Measurements from ENCODE around the gene ETV4. TPM values are rescaled to one million over a fixed set of nuclear protein-coding genes. Genes with fewer than 3 reads are reported as not detected.

ETV4 gene
- total RNA-seq, 1 experiment from 2014 or later, result 85.6 TPM

- H3K27me3 Mint-ChIP-seq (ENCODE audit: unreplicated experiment), result no peaks in the 10 kb centered on the region
- no peak for TF ChIP-seq CTCF (IDR thresholded peaks at IDR 0.05; ENCODE audit: unreplicated experiment)
- intact Hi-C loops (cut with micrococcal nuclease; ENCODE audit: unreplicated experiment), result no loop called here
- BruUV-seq (replicated peaks), result TSS peak; percentile 16
- CTCF ChIA-PET, result interaction anchor here (0.6 to 0.9 kb wide), 3 partner anchors 26 to 151 kb away, joined by 3 to 5 read pairs (median 3); no protein-coding TSS in a partner anchor
- peaks cover 66% of the 10 kb centered on the region for H3K36me3 Mint-ChIP-seq (ENCODE audit: insufficient read depth, unreplicated experiment)
- H3K9me3 Mint-ChIP-seq (ENCODE audit: low read depth, unreplicated experiment), result no peaks in the 10 kb centered on the region
- no peak for DNase-seq
- H3K4me1 Mint-ChIP-seq (ENCODE audit: low read depth, unreplicated experiment), result peaks cover 11% of the 10 kb centered on the region
- H3K4me3 Mint-ChIP-seq (ENCODE audit: low read depth, unreplicated experiment), result no peak overlapping the region
- no peak overlapping the region for H3K27ac Mint-ChIP-seq (ENCODE audit: unreplicated experiment)
These were observed 21.1 kb downstream of the ETV4 start for GRCh38 chr17:43524945-43525575.

- intact Hi-C loops (cut with micrococcal nuclease; ENCODE audit: unreplicated experiment), result loop anchor here (2.0 kb wide), 1 partner anchor 53 kb away; no protein-coding TSS in a partner anchor
- Mint-ChIP-seq H3K4me3 (ENCODE audit: low read depth, unreplicated experiment) (no peak overlapping the region), H3K36me3 (ENCODE audit: insufficient read depth, unreplicated experiment) (peaks cover 68% of the 10 kb centered on the region), H3K27me3 (ENCODE audit: unreplicated experiment) (no peaks in the 10 kb centered on the region), H3K27ac (ENCODE audit: unreplicated experiment) (no peak overlapping the region), H3K4me1 (ENCODE audit: low read depth, unreplicated experiment) (no peaks in the 10 kb centered on the region), H3K9me3 (ENCODE audit: low read depth, unreplicated experiment) (no peaks in the 10 kb centered on the region)
- no peak for TF ChIP-seq CTCF (IDR thresholded peaks at IDR 0.05; ENCODE audit: unreplicated experiment)
- DNase-seq, result no peak
- CTCF ChIA-PET, result interaction anchor here (0.9 kb wide), 1 partner anchor 152 kb away, joined by 5 read pairs; no protein-coding TSS in a partner anchor
- no TSS peak for BruUV-seq (replicated peaks)
These were observed 24.8 kb downstream of the ETV4 start for GRCh38 chr17:43521389-43521788.

GRCh38 chr17:43517615-43518386, 28.3 kb downstream of the ETV4 start:
- no TSS peak for BruUV-seq (replicated peaks)
- intact Hi-C loops (cut with micrococcal nuclease; ENCODE audit: unreplicated experiment), result no loop called here
- Mint-ChIP-seq H3K27me3 (ENCODE audit: unreplicated experiment) (no peaks in the 10 kb centered on the region), H3K9me3 (ENCODE audit: low read depth, unreplicated experiment) (no peaks in the 10 kb centered on the region), H3K27ac (ENCODE audit: unreplicated experiment) (no peak overlapping the region), H3K36me3 (ENCODE audit: insufficient read depth, unreplicated experiment) (peaks cover 55% of the 10 kb centered on the region), H3K4me3 (ENCODE audit: low read depth, unreplicated experiment) (no peak overlapping the region), H3K4me1 (ENCODE audit: low read depth, unreplicated experiment) (no peaks in the 10 kb centered on the region)
- CTCF ChIA-PET, result interaction anchor here (0.6 to 1.1 kb wide), 3 partner anchors 27 to 465 kb away, joined by 3 to 4 read pairs (median 3); no protein-coding TSS in a partner anchor
- DNase-seq, result no peak
- no peak for TF ChIP-seq CTCF (IDR thresholded peaks at IDR 0.05; ENCODE audit: unreplicated experiment)

GRCh38 chr17:43517161-43517560, 29.0 kb downstream of the ETV4 start:
- DNase-seq, result no peak
- TF ChIP-seq CTCF (IDR thresholded peaks at IDR 0.05; ENCODE audit: unreplicated experiment), result no peak
- Mint-ChIP-seq H3K27me3 (ENCODE audit: unreplicated experiment) (no peaks in the 10 kb centered on the region), H3K4me3 (ENCODE audit: low read depth, unreplicated experiment) (no peak overlapping the region), H3K27ac (ENCODE audit: unreplicated experiment) (no peak overlapping the region), H3K36me3 (ENCODE audit: insufficient read depth, unreplicated experiment) (peaks cover 54% of the 10 kb centered on the region), H3K9me3 (ENCODE audit: low read depth, unreplicated experiment) (no peaks in the 10 kb centered on the region), H3K4me1 (ENCODE audit: low read depth, unreplicated experiment) (no peaks in the 10 kb centered on the region)
- intact Hi-C loops (cut with micrococcal nuclease; ENCODE audit: unreplicated experiment), result no loop called here
- BruUV-seq (replicated peaks), result no TSS peak
- CTCF ChIA-PET, result interaction anchor here (1.0 to 1.1 kb wide), 2 partner anchors 28 to 62 kb away, joined by 3 read pairs; no protein-coding TSS in a partner anchor
